AG09319 (cell line): ENCODE results near the gene TOMM34.

ENCODE experiments used
- DNase-seq: peaks from one replicate; pipeline ENCODE4 v3.0.0-alpha.2; 2010; ENCODE audit warnings: low read depth; ENCODE audit errors: extremely low read depth
- CTCF ChIP-seq: IDR thresholded peaks from 2 replicates; pipeline ENCODE4 v1.5.1; 2011; ENCODE audit warnings: low read depth, mild to moderate bottlenecking, inconsistent platforms, low read length, moderate library complexity

Gene TOMM34

GRCh38 chr20:44954211-44954610 lies 6.0 kb downstream of the TOMM34 start:
- no peak for DNase-seq
- no peak for TF ChIP-seq CTCF

GRCh38 chr20:44952731-44953130 lies 7.5 kb downstream of the TOMM34 start:
- no peak for DNase-seq
- TF ChIP-seq CTCF, result no peak

GRCh38 chr20:44950368-44950767 lies 9.8 kb downstream of the TOMM34 start:
- no peak for DNase-seq
- TF ChIP-seq CTCF, result no peak

GRCh38 chr20:44948513-44948912 lies 11.7 kb downstream of the TOMM34 start:
- no peak for TF ChIP-seq CTCF
- no peak for DNase-seq

GRCh38 chr20:44948107-44948506 lies 12.1 kb downstream of the TOMM34 start:
- no peak for DNase-seq
- TF ChIP-seq CTCF, result no peak

- no peak for TF ChIP-seq CTCF
- DNase-seq, result no peak
Observed at GRCh38 chr20:44946271-44946852, 13.8 kb downstream of the TOMM34 start.

GRCh38 chr20:44945261-44945660 lies 14.9 kb downstream of the TOMM34 start:
- DNase-seq, result no peak
- TF ChIP-seq CTCF, result no peak
